SIG-M5 treated with dmso at 0.1 percent for 504 hours (cell line): Measurements from ENCODE around the gene OR56A1.
A peak's percentile ranks its signal among the peaks of the same experiment; 100 is the strongest.

ENCODE experiments used
- DNase-seq: peaks from one replicate; lab custom pipeline; 2025; ENCODE audit not compliant: unreplicated experiment; lab: John Stamatoyannopoulos, UW

OR56A1 gene

GRCh38 chr11:5992150-5992549, 38.4 kb downstream of the OR56A1 start:
- DNase-seq, result no peak

- DNase-seq, result no peak
Measured at GRCh38 chr11:5989203-5989602, 41.4 kb downstream of the OR56A1 start.

- DNase-seq, result no peak
Measured at GRCh38 chr11:5986885-5987284, 43.7 kb downstream of the OR56A1 start, which contains the start of gene OR52L1. TSS of gene OR52L1 (minus strand) at chr11:5986985. CDS start at chr11:5986930, 55 bp downstream.

- peak; percentile 3 for DNase-seq
Measured at GRCh38 chr11:5983443-5983842, 47.1 kb downstream of the OR56A1 start.

GRCh38 chr11:5973530-5973929, 57.0 kb downstream of the OR56A1 start:
- DNase-seq, result no peak
